IMR-90 (cell line): ENCODE results near the gene ZMYM4. TPM values are rescaled to one million over a fixed set of nuclear protein-coding genes. Genes with fewer than 3 reads are reported as not detected.
"Not testable (repeated sequence)": the region's sequence is repeated elsewhere in the genome, so short reads cannot be mapped to it uniquely, and the experiment has no call there.

Experiments
- ATAC-seq: fragments of 200-7000 bp; cut with Tn5 transposase; 2 replicates; pipeline ENCODE4 v1.9.1; 2020; ENCODE audit warnings: low read depth, mild to moderate bottlenecking, moderate library complexity
- BruUV-seq: library from RNA; stranded (reverse); fragments of 400-500 nt; replicated peaks from 2 replicates; lab custom pipeline; 2021; lab: Mats Ljungman, UMichigan
- CTCF ChIA-PET: fragments of 300-600 bp; formaldehyde crosslinking; extraction: SDS; loops from one replicate; lab custom pipeline; 2021; ENCODE audit warnings: antibody characterized with exemption; lab: Yijun Ruan, JAX
- POLR2A ChIA-PET: fragments of 300-600 bp; sonication (Branson Sonifier 250); formaldehyde crosslinking; loops from one replicate; lab custom pipeline; 2022; ENCODE audit warnings: antibody characterized with exemption; ENCODE audit not compliant: unreplicated experiment; lab: Charles Lee
- DNase-seq: peaks from one replicate; pipeline ENCODE4 v3.0.0; 2013
- H2AFZ ChIP-seq: replicated peaks from 2 replicates; pipeline ENCODE3; 2013; ENCODE audit warnings: low read length, mild to moderate bottlenecking; ENCODE audit not compliant: poor library complexity
- H2AK5ac ChIP-seq: 2 replicates; pipeline ENCODE4 v1.6.1; 2013; ENCODE audit warnings: low read depth, low read length, inconsistent platforms
- H2AK9ac ChIP-seq: replicated peaks from 2 replicates; pipeline ENCODE3; 2013; ENCODE audit warnings: mild to moderate bottlenecking, low read depth, low read length, moderate library complexity; ENCODE audit not compliant: poor library complexity
- H2BK120ac ChIP-seq: 2 replicates; pipeline ENCODE4 v1.6.1; 2013; ENCODE audit warnings: low read depth, low read length, inconsistent platforms
- H2BK15ac ChIP-seq: 3 replicates; pipeline ENCODE4 v1.6.1; 2013; ENCODE audit warnings: low read depth, low read length, inconsistent platforms
- H2BK20ac ChIP-seq: 2 replicates; pipeline ENCODE4 v1.6.1; 2013; ENCODE audit warnings: low read depth, mild to moderate bottlenecking, inconsistent platforms, low read length, moderate library complexity
- H2BK5ac ChIP-seq: 2 replicates; pipeline ENCODE4 v1.6.1; 2013; ENCODE audit warnings: mild to moderate bottlenecking, low read depth, low read length, inconsistent platforms; ENCODE audit not compliant: poor library complexity, severe bottlenecking
- H3K14ac ChIP-seq: replicated peaks from 2 replicates; pipeline ENCODE4 v1.6.1; 2013; ENCODE audit warnings: low read depth, low read length, inconsistent platforms
- H3K18ac ChIP-seq: 2 replicates; pipeline ENCODE4 v1.6.1; 2013; ENCODE audit warnings: low read depth, low read length, control low read depth
- H3K23ac ChIP-seq: 2 replicates; pipeline ENCODE4 v1.6.1; 2013; ENCODE audit warnings: low read depth, low read length, inconsistent platforms
- H3K27ac ChIP-seq: 2 replicates; pipeline ENCODE4 v1.5.1; 2013; ENCODE audit warnings: mild to moderate bottlenecking, control low read depth, low read length; ENCODE audit not compliant: insufficient read depth
- H3K27me3 ChIP-seq: 2 replicates; pipeline ENCODE4 v1.6.1; 2013; ENCODE audit warnings: low read length; ENCODE audit not compliant: control insufficient read depth, insufficient read depth
- H3K36me3 ChIP-seq: 2 replicates; pipeline ENCODE4 v1.6.1; 2013; ENCODE audit warnings: low read length, mixed read lengths; ENCODE audit not compliant: control insufficient read depth, insufficient read depth
- H3K4ac ChIP-seq: 2 replicates; pipeline ENCODE4 v1.6.1; 2013; ENCODE audit warnings: low read depth, low read length, inconsistent platforms
- H3K4me1 ChIP-seq: 2 replicates; pipeline ENCODE4 v1.6.1; 2013; ENCODE audit warnings: low read length, mixed read lengths; ENCODE audit not compliant: control insufficient read depth, insufficient read depth
- H3K4me2 ChIP-seq: 2 replicates; pipeline ENCODE4 v1.6.1; 2013; ENCODE audit warnings: low read depth, mild to moderate bottlenecking, control low read depth, low read length, moderate library complexity
- H3K4me3 ChIP-seq: 2 replicates; pipeline ENCODE4 v1.5.1; 2013; ENCODE audit warnings: low read depth, mild to moderate bottlenecking, control low read depth, low read length, moderate library complexity; ENCODE audit not compliant: insufficient read depth
- H3K56ac ChIP-seq: 2 replicates; pipeline ENCODE4 v1.6.1; 2013; ENCODE audit warnings: low read length, inconsistent platforms; ENCODE audit not compliant: insufficient read depth; ENCODE audit errors: extremely low read depth
- H3K79me1 ChIP-seq, 2 experiments: 2 replicates each; pipeline ENCODE4 v1.6.1; 2013; ENCODE audit warnings: low read length in 2 of 2, inconsistent platforms in 1 of 2, low read depth in 1 of 2
- H3K9ac ChIP-seq: 2 replicates; pipeline ENCODE4 v1.6.1; 2013; ENCODE audit warnings: low read depth, low read length, control low read depth
- H3K9me1 ChIP-seq: 2 replicates; pipeline ENCODE4 v1.6.1; 2013; ENCODE audit warnings: low read length, inconsistent platforms; ENCODE audit not compliant: insufficient read depth
- H3K9me3 ChIP-seq: 2 replicates; pipeline ENCODE4 v1.6.1; 2013; ENCODE audit warnings: low read length; ENCODE audit not compliant: control insufficient read depth, insufficient read depth
- H4K20me1 ChIP-seq: 2 replicates; pipeline ENCODE4 v1.6.1; 2013; ENCODE audit warnings: low read length, inconsistent platforms; ENCODE audit not compliant: insufficient read depth
- H4K5ac ChIP-seq: 2 replicates; pipeline ENCODE4 v1.6.1; 2013; ENCODE audit warnings: mild to moderate bottlenecking, low read depth, low read length, control low read depth
- H4K8ac ChIP-seq, 2 experiments: 2 replicates each; pipeline ENCODE4 v1.6.1; 2013; ENCODE audit warnings: low read depth in 2 of 2, low read length in 2 of 2, control low read depth in 1 of 2, inconsistent platforms in 1 of 2
- H4K91ac ChIP-seq: 2 replicates; pipeline ENCODE4 v1.6.1; 2013; ENCODE audit warnings: low read depth, low read length, inconsistent platforms; ENCODE audit not compliant: insufficient read depth
- BHLHE40 ChIP-seq: fragments of 150-350 bp; IDR thresholded peaks from 2 replicates; pipeline ENCODE4 v1.6.1; 2016; ENCODE audit warnings: mild to moderate bottlenecking, low read depth, low read length
- MAZ ChIP-seq: IDR thresholded peaks from 2 replicates; pipeline ENCODE4 v1.6.1; 2012; ENCODE audit warnings: low read depth, mild to moderate bottlenecking, low read length, improper control_type of control experiment, moderate library complexity, borderline replicate concordance
- MXI1 ChIP-seq: IDR thresholded peaks from 2 replicates; pipeline ENCODE4 v1.6.1; 2012; ENCODE audit warnings: low read depth, mild to moderate bottlenecking, low read length, moderate library complexity, borderline replicate concordance
- NFE2L2 ChIP-seq: fragments of 150-350 bp; IDR thresholded peaks from 2 replicates; pipeline ENCODE4 v1.6.1; 2016; ENCODE audit warnings: low read depth, mild to moderate bottlenecking, low read length
- WGBS, 2 experiments: methylation state at CpG; one replicate each; pipeline versions ENCODE4 v1.1.5 to v1.1.7; 2013; ENCODE audit warnings: missing lambda C conversion rate in 2 of 2; ENCODE audit not compliant: insufficient read length in 1 of 2; ENCODE audit errors: extremely low coverage in 2 of 2; 5-methylcytosine and 5-hydroxymethylcytosine counted together
- dilution Hi-C: fragments of 300-500 bp; cut with HindIII; formaldehyde crosslinking; loops from one replicate; pipeline ENCODE4 v1.14.3; 2018; ENCODE audit warnings: low sequenced_read_pairs; ENCODE audit not compliant: unreplicated experiment
- in situ Hi-C: fragments of 300-500 bp; cut with MboI; formaldehyde crosslinking; loops from 3 replicates; pipeline ENCODE4 v1.14.3; 2019; ENCODE audit warnings: low sequenced_read_pairs, inconsistent platforms, mixed read lengths
- intact Hi-C: fragments of 100-400 bp; cut with micrococcal nuclease; formaldehyde crosslinking; loops from 2 replicates; pipeline ENCODE4 v1.10.0; 2022
- polyA plus RNA-seq, 3 experiments: library from polyadenylated mRNA; depleted of rRNA; stranded (reverse); fragments of >200 nt; gene quantifications; 2 replicates each; pipeline ENCODE4 v1.2.3, GENCODE V29; 2012; ENCODE audit warnings: low replicate concordance in 1 of 3
- total RNA-seq: library from RNA; depleted of rRNA; stranded (reverse); fragments of >200 nt; gene quantifications from 2 replicates; pipeline ENCODE4 v1.2.3, GENCODE V29; 2012

Gene ZMYM4
- total and polyA plus RNA-seq, 2 of the 4 experiments (the other 2 are of a cell fraction), result 14.7 to 53.8 TPM

- Histone ChIP-seq H3K9ac (no peak overlapping the region), H3K36me3 (peaks cover 29% of the 10 kb centered on the region), H3K9me1 (no peaks in the 10 kb centered on the region), H3K27ac (no peak overlapping the region), H4K20me1 (no peaks in the 10 kb centered on the region), H3K23ac (no peak overlapping the region), H3K27me3 (no peaks in the 10 kb centered on the region), H4K91ac (no peak overlapping the region), H4K8ac (no peak overlapping the region), H2AK5ac (no peak overlapping the region), H3K4ac (no peak overlapping the region), H2BK5ac (no peak overlapping the region), H3K56ac (no peak overlapping the region), H2BK120ac (no peak overlapping the region), H3K4me3 (no peak overlapping the region), H2BK20ac (no peak overlapping the region), H2BK15ac (no peak overlapping the region), H3K4me1 (peaks cover 2% of the 10 kb centered on the region), H2AFZ (no peak overlapping the region), H3K14ac (no peak overlapping the region), H3K79me1 (no peaks in the 10 kb centered on the region; a peak in 1 of 4 replicates), H3K18ac (no peak overlapping the region), H3K9me3 (no peaks in the 10 kb centered on the region), H2AK9ac (no peak overlapping the region), H4K5ac (no peak overlapping the region), H3K4me2 (no peak overlapping the region)
- POLR2A ChIA-PET, result no interaction called here
- no TSS peak for BruUV-seq
- DNase-seq (no peak), ATAC-seq (no peak)
- no CpG with 5 or more reads among the region's 2 CpGs for WGBS, 2 experiments
- in situ Hi-C loops (no loop called here), dilution Hi-C loops (no loop called here), intact Hi-C loops (no loop called here)
- no peak for TF ChIP-seq BHLHE40
- no peak for TF ChIP-seq MAZ
- TF ChIP-seq NFE2L2, result no peak
- TF ChIP-seq MXI1, result no peak
- CTCF ChIA-PET, result interaction anchor here (0.6 kb wide), 1 partner anchor 90 kb away, joined by 3 read pairs; no protein-coding TSS in a partner anchor
Measured at GRCh38 chr1:35463232-35463631, 194.7 kb downstream of the ZMYM4 start.

- H2BK15ac ChIP-seq, H2AFZ ChIP-seq, intact Hi-C loops, H4K5ac ChIP-seq, H2BK120ac ChIP-seq, H2BK5ac ChIP-seq, H3K4me2 ChIP-seq, H4K20me1 ChIP-seq, H3K4me3 ChIP-seq, H2BK20ac ChIP-seq, ATAC-seq, dilution Hi-C loops, H3K9ac ChIP-seq, H2AK9ac ChIP-seq, H3K14ac ChIP-seq, H3K9me1 ChIP-seq, BruUV-seq, POLR2A ChIA-PET, H3K56ac ChIP-seq, H3K4ac ChIP-seq, H3K9me3 ChIP-seq, H4K91ac ChIP-seq, DNase-seq, H3K27me3 ChIP-seq, H3K18ac ChIP-seq, H2AK5ac ChIP-seq, H3K27ac ChIP-seq, H3K79me1 ChIP-seq, in situ Hi-C loops, H4K8ac ChIP-seq, H3K4me1 ChIP-seq, H3K23ac ChIP-seq: not testable (repeated sequence)
- peaks cover 29% of the 10 kb centered on the region for H3K36me3 ChIP-seq
- CTCF ChIA-PET, result interaction anchor here (0.6 kb wide), 1 partner anchor 90 kb away, joined by 3 read pairs; no protein-coding TSS in a partner anchor
- no CpG with 5 or more reads among the region's 2 CpGs for WGBS, 2 experiments
Measured at GRCh38 chr1:35463749-35464148, 195.2 kb downstream of the ZMYM4 start.
